HCT116 (cell line): ENCODE measurements around the gene RABEP1. TPM values are rescaled to one million over a fixed set of nuclear protein-coding genes. Genes with fewer than 3 reads are reported as not detected.

Source experiments
- ATAC-seq: fragments of 200-7000 bp; cut with Tn5 transposase; 2 replicates; pipeline ENCODE4 v1.9.1; 2020; ENCODE audit warnings: mild to moderate bottlenecking, moderate library complexity
- BruUV-seq: library from RNA; stranded (reverse); fragments of 400-500 nt; replicated peaks from 2 replicates; lab custom pipeline; 2021; lab: Mats Ljungman, UMichigan
- CTCF ChIA-PET: fragments of 300-600 bp; sonication (Branson Sonifier 250); formaldehyde crosslinking; loops from one replicate; lab custom pipeline; 2021; ENCODE audit warnings: antibody characterized with exemption; lab: Charles Lee
- POLR2A ChIA-PET: fragments of 300-600, 350-600 bp; sonication (Branson Sonifier 250); formaldehyde crosslinking; loops from one replicate; lab custom pipeline; 2021; ENCODE audit warnings: antibody characterized with exemption; lab: Charles Lee
- RAD21 ChIA-PET, 2 experiments: fragments of 300-600 bp; sonication (Branson Sonifier 250); formaldehyde crosslinking; loops; one replicate each; lab custom pipeline; 2023; ENCODE audit warnings: low total read pairs in 2 of 2; ENCODE audit not compliant: uncharacterized antibody in 2 of 2, unreplicated experiment in 2 of 2, low non-redundant PET in 1 of 2; lab: Charles Lee
- DNase-seq: peaks from one replicate; pipeline ENCODE4 v3.0.0-alpha.2; 2010; ENCODE audit warnings: low read depth, low spot score
- H2AFZ ChIP-seq: fragments of 200-600 bp; shearing (Covaris generic), sonication (generic); 2 replicates; pipeline ENCODE4 v1.6.1; 2017; ENCODE audit warnings: low read depth, mixed run types, mixed read lengths, antibody characterized with exemption, low read length; ENCODE audit not compliant: poor library complexity, severe bottlenecking
- H3K27ac ChIP-seq: 2 replicates; pipeline ENCODE4 v1.5.1; 2012; ENCODE audit warnings: low read depth, low read length
- H3K27me3 ChIP-seq: fragments of 200-600 bp; sonication (generic); 2 replicates; pipeline ENCODE4 v1.6.1; 2016; ENCODE audit warnings: mixed run types, low read length, mixed read lengths; ENCODE audit not compliant: insufficient read depth
- H3K36me3 ChIP-seq, 2 experiments: fragments of 200-500 bp in 1 of 2; fragments of 200-600 bp in 1 of 2; sonication (Bioruptor generic) in 1 of 2; sonication (generic) in 1 of 2; 2 replicates each; pipeline versions ENCODE4 v1.5.1 to v1.6.1; 2014 to 2016; ENCODE audit warnings: low read length in 2 of 2, inconsistent platforms in 1 of 2, mixed read lengths in 1 of 2, mixed run types in 1 of 2; ENCODE audit not compliant: insufficient read depth in 2 of 2, control insufficient read depth in 1 of 2
- H3K4me1 ChIP-seq, 2 experiments: fragments of 200-600 bp in 1 of 2; sonication (generic) in 1 of 2; 2 replicates each; pipeline versions ENCODE4 v1.5.1 to v1.6.1; 2012 to 2017; ENCODE audit warnings: low read length in 2 of 2, inconsistent platforms in 1 of 2, mild to moderate bottlenecking in 1 of 2, mixed read lengths in 1 of 2, mixed run types in 1 of 2, moderate library complexity in 1 of 2; ENCODE audit not compliant: insufficient read depth in 2 of 2, control insufficient read depth in 1 of 2
- H3K4me2 ChIP-seq: fragments of 200-600 bp; sonication (generic); 2 replicates; pipeline ENCODE4 v1.6.1; 2017; ENCODE audit warnings: mixed run types, low read length, mixed read lengths
- H3K4me3 ChIP-seq, 2 experiments: fragments of 200-600 bp in 1 of 2; sonication (generic) in 1 of 2; replicated peaks in 1 of 2; 2 replicates each; pipeline ENCODE4 v1.5.1; 2011 to 2016; ENCODE audit warnings: low read length in 2 of 2, control low read depth in 1 of 2, low read depth in 1 of 2, mild to moderate bottlenecking in 1 of 2, mixed read lengths in 1 of 2, mixed run types in 1 of 2
- H3K79me2 ChIP-seq: fragments of 200-600 bp; sonication (generic); 2 replicates; pipeline ENCODE4 v1.6.1; 2017; ENCODE audit warnings: mild to moderate bottlenecking, mixed run types, low read length, moderate library complexity, mixed read lengths; ENCODE audit not compliant: insufficient read depth
- H3K9ac ChIP-seq: fragments of 200-600 bp; sonication (generic); 2 replicates; pipeline ENCODE4 v1.6.1; 2016; ENCODE audit warnings: low read length, mixed read lengths
- H3K9me2 ChIP-seq: fragments of 200-600 bp; sonication (generic), shearing (Covaris generic); 2 replicates; pipeline ENCODE4 v1.6.1; 2017; ENCODE audit warnings: mixed run types, mild to moderate bottlenecking, moderate library complexity; ENCODE audit not compliant: insufficient read depth
- H3K9me3 ChIP-seq, 2 experiments: fragments of 200-500 bp in 1 of 2; fragments of 200-600 bp in 1 of 2; sonication (Bioruptor generic) in 1 of 2; sonication (generic) in 1 of 2; 2 replicates each; pipeline ENCODE4 v1.6.1; 2014 to 2017; ENCODE audit warnings: low read length in 2 of 2, mixed read lengths in 2 of 2, inconsistent platforms in 1 of 2, low read depth in 1 of 2, mild to moderate bottlenecking in 1 of 2, mixed run types in 1 of 2, moderate library complexity in 1 of 2; ENCODE audit not compliant: control insufficient read depth in 1 of 2, insufficient read depth in 1 of 2
- H4K20me1 ChIP-seq: fragments of 200-600 bp; sonication (generic), shearing (Covaris generic); 2 replicates; pipeline ENCODE4 v1.6.1; 2017; ENCODE audit warnings: mixed run types, mild to moderate bottlenecking, moderate library complexity; ENCODE audit not compliant: insufficient read depth
- ATF3 ChIP-seq: IDR thresholded peaks from 2 replicates; pipeline ENCODE4 v1.6.1; 2012
- CBX3 ChIP-seq: IDR thresholded peaks from 2 replicates; pipeline ENCODE4 v1.6.1; 2012; ENCODE audit warnings: low read depth
- CEBPB ChIP-seq: IDR thresholded peaks from 2 replicates; pipeline ENCODE4 v1.6.1; 2012; ENCODE audit warnings: low read depth
- CTCF ChIP-seq, 3 experiments: fragments of 200-600 bp in 1 of 3; sonication (generic) in 1 of 3; IDR thresholded peaks in 2 of 3; conservative IDR thresholded peaks in 1 of 3; 2 replicates each; pipeline ENCODE4 v1.5.1; 2012 to 2017; ENCODE audit warnings: low read depth in 2 of 3, low read length in 2 of 3, antibody characterized with exemption in 1 of 3, borderline replicate concordance in 1 of 3, control low read depth in 1 of 3, mild to moderate bottlenecking in 1 of 3, mixed read lengths in 1 of 3, mixed run types in 1 of 3, moderate library complexity in 1 of 3; ENCODE audit not compliant: insufficient read depth in 1 of 3
- EGR1 ChIP-seq: IDR thresholded peaks from 2 replicates; pipeline ENCODE4 v1.6.1; 2012; ENCODE audit warnings: low read depth
- EZH2 ChIP-seq: fragments of 200-600 bp; sonication (generic); IDR thresholded peaks from 2 replicates; pipeline ENCODE4 v1.6.1; 2017; ENCODE audit warnings: antibody characterized with exemption, mixed run types
- EZH2phosphoT487 ChIP-seq: fragments of 200-600 bp; IDR thresholded peaks from 2 replicates; pipeline ENCODE4 v1.6.1; 2018; ENCODE audit warnings: antibody characterized with exemption, borderline replicate concordance
- FOSL1 ChIP-seq: IDR thresholded peaks from 2 replicates; pipeline ENCODE4 v1.6.1; 2012; ENCODE audit warnings: low read depth
- JUND ChIP-seq: IDR thresholded peaks from 2 replicates; pipeline ENCODE4 v1.6.1; 2012
- POLR2A ChIP-seq: IDR thresholded peaks from 2 replicates; pipeline ENCODE4 v1.7.0; 2011; ENCODE audit warnings: borderline replicate concordance; ENCODE audit not compliant: insufficient read depth, insufficient read length; ENCODE audit errors: extremely low read depth
- SIN3A ChIP-seq: IDR thresholded peaks from 2 replicates; pipeline ENCODE4 v1.6.1; 2012; ENCODE audit warnings: low read depth
- SP1 ChIP-seq: IDR thresholded peaks from 2 replicates; pipeline ENCODE4 v1.6.1; 2012; ENCODE audit warnings: low read depth
- TCF7L2 ChIP-seq: IDR thresholded peaks from 2 replicates; pipeline ENCODE4 v1.7.0; 2011; ENCODE audit warnings: borderline replicate concordance, inconsistent platforms; ENCODE audit not compliant: insufficient read depth, insufficient read length; ENCODE audit errors: extremely low read depth
- ZBTB33 ChIP-seq: IDR thresholded peaks from 2 replicates; pipeline ENCODE4 v1.6.1; 2011; ENCODE audit warnings: mild to moderate bottlenecking, low read length, moderate library complexity; ENCODE audit not compliant: insufficient replicate concordance; ENCODE audit errors: extremely low read depth
- ZNF274 ChIP-seq: fragments of 200-500 bp; sonication (Bioruptor generic); IDR thresholded peaks from 2 replicates; pipeline ENCODE4 v1.6.1; 2014; ENCODE audit warnings: mild to moderate bottlenecking, low read depth, low read length, inconsistent platforms
- intact Hi-C: fragments of 100-400 bp; cut with micrococcal nuclease; formaldehyde crosslinking; loops from 2 replicates; pipeline ENCODE4 v1.10.0; 2022
- total RNA-seq: library from RNA; stranded (reverse); gene quantifications from one replicate; pipeline ENCODE4 v1.2.1, GENCODE V29; 2021; ENCODE audit not compliant: unreplicated experiment

RABEP1 gene
- total RNA-seq, 1 experiment from 2014 or later: 38.5 TPM

- ChIA-PET CTCF (no interaction called here), POLR2A (no interaction called here), RAD21 (no interaction called here)
- Histone ChIP-seq H3K79me2 (peaks cover 93% of the 10 kb centered on the region), H3K4me2 (no peak overlapping the region), H3K4me1 (no peaks in the 10 kb centered on the region), H3K9me3 (no peaks in the 10 kb centered on the region), H3K27me3 (no peaks in the 10 kb centered on the region), H3K9me2 (no peaks in the 10 kb centered on the region), H4K20me1 (peaks cover 12% of the 10 kb centered on the region; the same call in 1 of the 2 replicates), H2AFZ (no peak overlapping the region), H3K36me3 (no peaks in the 10 kb centered on the region), H3K4me3 (no peak overlapping the region), H3K9ac (no peak overlapping the region), H3K27ac (no peak overlapping the region)
- ATAC-seq: no peak
- no TSS peak for BruUV-seq
- no peak for DNase-seq
- TF ChIP-seq TCF7L2 (no peak), ZNF274 (no peak), CTCF (IDR thresholded peaks at IDR 0.05 in 2 of 3, conservative IDR thresholded peaks at IDR 0.05 in 1 of 3; ENCODE audit: borderline replicate concordance in 1 of 3, insufficient read depth in 1 of 3, low read depth in 2 of 3, low read length in 2 of 3) (no peak), ZBTB33 (no peak), EZH2phosphoT487 (no peak), SP1 (no peak), EGR1 (no peak), ATF3 (no peak), FOSL1 (no peak), EZH2 (no peak), SIN3A (no peak), POLR2A (no peak), CEBPB (no peak), JUND (no peak), CBX3 (no peak)
- intact Hi-C loops: no loop called here
Observed at GRCh38 chr17:5299383-5299782, 17.3 kb downstream of the RABEP1 start.
